Umbilical cord (tissue), 2 donors: ENCODE data around the gene CALCA. TPM values are rescaled to one million over a fixed set of nuclear protein-coding genes. Genes with fewer than 3 reads are reported as not detected.
A peak's percentile ranks its signal among the peaks of the same experiment; 100 is the strongest.
"Not testable (repeated sequence)": the region's sequence is repeated elsewhere in the genome, so short reads cannot be mapped to it uniquely, and the experiment has no call there.

Experiments
- DNase-seq: peaks from one replicate; pipeline ENCODE4 v3.0.0-alpha.2; 2015; ENCODE audit warnings: low spot score
- total RNA-seq: library from RNA; depleted of rRNA; stranded (reverse); fragments of >200 nt; gene quantifications from one replicate; pipeline ENCODE4 v1.2.3, GENCODE V29; 2014; ENCODE audit warnings: low replicate concordance; ENCODE audit not compliant: insufficient read depth

CALCA gene
- not detected for total RNA-seq

GRCh38 chr11:14971865-14972580 is at the start of gene CALCA:
TSS of gene CALCA (minus strand) at chr11:14972351. CDS start at chr11:14971192, 1,159 bp downstream.
- no peak for DNase-seq

- no peak for DNase-seq
Observed at GRCh38 chr11:15016200-15016599, 44.0 kb upstream of the CALCA start.

- peak; percentile 53 for DNase-seq
Observed at GRCh38 chr11:15011776-15012345, 39.7 kb upstream of the CALCA start.

DNA sequence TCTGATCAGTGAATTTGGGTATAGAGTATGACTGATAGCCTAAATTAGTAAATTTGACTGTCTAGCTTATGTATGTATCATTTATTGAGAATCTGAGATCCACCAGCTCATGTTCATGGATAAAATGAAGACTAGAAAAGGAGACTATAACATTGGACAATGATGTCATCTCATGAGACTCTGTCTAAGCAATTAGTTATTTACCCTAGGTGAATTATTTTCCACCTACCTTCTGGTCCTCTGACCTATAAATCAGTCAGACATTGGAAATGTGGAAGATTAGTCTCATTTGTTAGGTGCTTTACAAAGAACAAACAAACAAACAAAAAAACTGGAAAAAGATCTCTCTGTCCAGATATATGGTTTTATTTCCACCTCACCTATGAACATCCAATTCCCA is 38.7 kb upstream of the CALCA start:
- DNase-seq = no peak

- no peak for DNase-seq
Observed at GRCh38 chr11:15006139-15006759, 34.1 kb upstream of the CALCA start.

DNA sequence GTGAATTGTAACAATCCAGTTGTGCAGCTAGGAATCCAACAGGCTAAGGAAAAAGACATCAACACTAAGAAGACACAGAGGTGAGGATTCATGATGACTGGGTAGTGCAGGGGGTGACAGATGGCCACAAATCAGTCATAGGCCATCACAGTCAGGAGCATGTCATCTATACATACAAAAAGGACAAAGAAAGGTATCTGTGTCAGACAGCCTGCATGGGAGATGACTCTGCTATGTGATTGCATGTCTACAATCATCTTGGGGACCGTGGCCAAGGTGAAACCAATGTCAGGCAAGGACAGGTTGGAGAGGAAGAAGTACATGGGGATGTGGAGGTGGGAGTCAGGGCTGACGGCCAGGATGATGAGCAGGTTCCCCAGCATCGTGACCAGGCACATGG is 16.0 kb upstream of the CALCA start:
- not testable (repeated sequence) for DNase-seq

DNA sequence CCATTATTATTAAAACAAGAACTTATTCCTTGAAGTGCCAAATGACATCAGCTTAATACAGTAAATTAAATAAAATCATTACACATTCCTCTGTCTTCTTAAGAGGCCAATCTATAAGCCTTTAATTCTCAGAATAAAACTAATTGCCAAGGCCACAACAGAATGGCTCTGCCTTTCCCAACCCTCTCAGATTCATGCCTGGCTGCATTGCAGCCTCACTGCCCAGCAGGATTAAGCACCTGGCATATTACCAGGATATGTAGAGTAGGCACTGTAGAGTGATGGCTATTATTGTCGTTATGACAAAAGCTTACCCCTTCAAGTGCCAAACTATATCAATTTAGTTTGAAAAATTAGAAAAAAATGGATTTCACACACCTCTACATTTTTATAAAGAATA is 9.4 kb upstream of the CALCA start:
- DNase-seq = no peak

DNA sequence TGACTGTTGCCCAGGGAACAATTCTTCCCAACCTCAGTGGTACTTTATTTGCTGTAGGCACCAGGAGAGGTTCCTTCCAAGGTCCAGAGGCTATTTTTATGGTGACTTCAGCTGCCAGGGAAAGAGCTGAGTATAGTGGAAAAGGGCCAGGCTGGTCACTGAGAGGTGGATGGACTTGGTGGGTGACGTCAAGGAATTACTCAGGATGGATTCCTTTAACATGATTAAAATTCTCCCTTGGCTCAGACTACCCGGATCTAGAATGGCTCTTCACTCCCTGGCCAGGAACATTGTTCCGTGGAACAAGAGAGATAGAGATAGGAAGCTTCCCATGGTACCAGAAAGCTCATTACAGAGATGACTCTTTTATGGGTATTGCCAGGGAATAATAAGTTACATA is 8.7 kb upstream of the CALCA start:
- DNase-seq = no peak

DNA sequence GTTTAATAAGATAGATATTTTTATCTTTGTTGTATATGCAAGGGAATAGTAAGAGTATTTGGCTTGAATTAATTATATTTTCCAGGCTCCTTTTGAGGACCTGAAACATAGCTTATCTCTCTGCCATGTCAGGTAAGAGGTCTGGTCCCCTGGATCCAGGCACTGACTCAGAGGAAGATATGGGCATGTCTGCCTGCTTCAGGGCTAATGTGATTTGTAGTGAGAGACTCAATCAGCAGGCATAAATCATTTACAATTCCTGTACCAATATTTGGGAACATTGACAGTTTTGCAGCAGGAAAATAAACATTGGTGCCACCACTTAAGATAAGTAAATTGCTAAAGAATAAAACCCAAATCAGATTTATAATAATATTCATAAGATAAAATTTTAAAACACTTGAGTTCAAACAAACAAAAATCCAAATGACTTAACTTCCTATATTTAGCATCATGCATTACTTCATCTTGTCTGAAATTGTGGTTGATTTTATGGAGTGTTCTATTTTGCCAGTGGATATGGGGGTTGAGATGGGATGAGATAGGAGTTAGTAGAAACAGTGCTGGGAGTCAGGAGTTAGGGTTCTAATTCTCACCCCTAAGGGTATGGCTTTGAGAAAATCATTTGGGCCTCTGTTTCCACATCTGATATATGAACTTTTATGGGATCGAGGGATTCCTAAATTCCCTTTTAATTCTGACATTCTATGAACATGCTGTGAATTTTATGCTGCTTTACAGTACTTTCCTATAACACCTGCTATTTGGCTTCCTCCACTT is 5.1 kb upstream of the CALCA start:
- DNase-seq = no peak

DNA sequence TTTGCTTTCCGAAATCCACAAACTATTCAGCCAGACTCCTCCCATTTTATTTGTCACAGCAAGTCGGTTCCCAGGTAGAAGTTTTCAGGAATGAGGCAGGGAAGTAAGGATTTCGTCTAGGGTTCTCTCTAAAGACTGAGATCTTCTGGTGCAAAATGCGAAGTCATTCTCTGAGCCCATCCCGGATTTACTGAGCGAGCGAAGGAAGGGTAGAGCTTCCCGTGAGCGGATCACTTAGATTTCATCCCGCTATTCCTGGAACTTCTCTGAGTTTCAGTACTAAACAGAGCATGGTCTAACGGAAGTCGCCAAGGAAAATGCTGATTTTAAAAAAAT is 3.1 kb upstream of the CALCA start:
- peak; percentile 15 for DNase-seq

- peak; percentile 17 for DNase-seq
Observed at GRCh38 chr11:14974515-14975251, 2.5 kb upstream of the CALCA start.

GRCh38 chr11:14973621-14974514 is 1.7 kb upstream of the CALCA start:
- DNase-seq = peak; percentile 13

GRCh38 chr11:14972581-14973495 is 687 bp upstream of the CALCA start:
- no peak for DNase-seq

GRCh38 chr11:14969901-14970323 is 2.2 kb downstream of the CALCA start:
- DNase-seq = no peak

DNA sequence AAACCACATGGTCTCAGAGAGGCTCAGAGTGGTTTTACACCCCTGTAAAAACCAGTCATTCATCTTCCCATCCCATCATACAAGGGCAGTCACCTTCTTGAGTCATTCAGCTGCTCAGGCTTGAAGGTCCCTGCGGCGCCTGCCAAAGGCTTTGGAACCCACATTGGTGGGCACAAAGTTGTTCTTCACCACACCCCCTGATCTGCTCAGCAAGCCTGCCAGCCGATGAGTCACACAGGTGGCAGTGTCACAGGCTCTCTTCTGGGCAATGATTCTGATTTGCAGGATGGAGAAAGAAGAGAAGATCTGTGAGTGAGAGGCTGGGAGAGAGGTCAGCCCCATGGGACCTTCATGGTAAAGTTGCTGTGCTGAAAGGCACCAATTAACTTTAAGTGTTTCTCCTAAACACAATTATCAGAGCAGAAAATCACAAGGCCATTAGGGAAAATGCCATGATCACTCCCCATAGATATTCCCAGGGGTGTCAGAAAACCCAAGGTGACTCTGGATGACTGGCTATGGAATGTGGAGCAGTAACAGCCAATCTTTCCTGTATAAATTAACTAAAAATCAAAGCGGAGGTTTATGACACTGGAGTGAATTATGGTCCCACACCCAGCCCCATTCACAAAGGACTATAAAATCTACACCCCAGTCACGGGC is 4.4 kb downstream of the CALCA start:
- no peak for DNase-seq

GRCh38 chr11:14956111-14956510 is 16.0 kb downstream of the CALCA start:
- no peak for DNase-seq

GRCh38 chr11:14954581-14954980 is 17.6 kb downstream of the CALCA start:
- no peak for DNase-seq

DNA sequence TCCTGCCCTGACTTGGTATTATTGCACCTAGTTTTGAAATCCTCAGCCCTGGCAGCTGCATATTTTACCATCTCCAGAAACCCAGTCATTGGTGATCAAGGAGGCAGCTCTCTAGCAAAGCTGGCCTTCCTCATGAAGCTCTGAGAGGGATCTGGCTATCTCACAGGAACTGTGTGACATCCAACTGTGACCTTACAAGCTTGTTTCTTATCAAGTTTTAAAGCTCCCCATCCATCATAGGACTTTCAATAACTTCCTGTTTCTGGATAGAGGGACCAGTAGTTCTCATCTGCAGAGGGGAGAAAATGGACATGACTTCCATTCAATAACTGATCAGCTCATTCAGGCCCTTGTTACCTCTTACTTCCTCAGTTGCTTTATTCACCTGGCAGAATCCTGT is 18.2 kb downstream of the CALCA start:
- no peak for DNase-seq
